Ammon's horn (tissue), 1 donor: ENCODE results near the gene ITFG2.
"Not testable (repeated sequence)": the region's sequence is repeated elsewhere in the genome, so short reads cannot be mapped to it uniquely, and the experiment has no call there.

Source experiments
- DNase-seq: peaks from one replicate; pipeline ENCODE4 v3.0.0-alpha.2; 2016; ENCODE audit warnings: low spot score

The ITFG2 gene

GRCh38 chr12:2863402-2863801 is 50.9 kb downstream of the ITFG2 start:
- DNase-seq = not testable (repeated sequence)

GRCh38 chr12:2864198-2864597 is 51.7 kb downstream of the ITFG2 start:
- no peak for DNase-seq

- DNase-seq = not testable (repeated sequence)
Measured at GRCh38 chr12:2868986-2869632, 56.6 kb downstream of the ITFG2 start.
